ENCODE data around the gene FNDC4. TPM values are rescaled to one million over a fixed set of nuclear protein-coding genes. Genes with fewer than 3 reads are reported as not detected.

Gene FNDC4
- total RNA-seq, 2 donors from 2014 or later: 24.1 to 30.6 TPM

GRCh38 chr2:27518113-27518781 is 23.2 kb upstream of the FNDC4 start:
- TF ChIP-seq POLR2AphosphoS5 (IDR thresholded peaks at IDR 0.05) (no peak), POLR2A (IDR thresholded peaks at IDR 0.05) (no peak)
- TF ChIP-seq, protein P1, sequence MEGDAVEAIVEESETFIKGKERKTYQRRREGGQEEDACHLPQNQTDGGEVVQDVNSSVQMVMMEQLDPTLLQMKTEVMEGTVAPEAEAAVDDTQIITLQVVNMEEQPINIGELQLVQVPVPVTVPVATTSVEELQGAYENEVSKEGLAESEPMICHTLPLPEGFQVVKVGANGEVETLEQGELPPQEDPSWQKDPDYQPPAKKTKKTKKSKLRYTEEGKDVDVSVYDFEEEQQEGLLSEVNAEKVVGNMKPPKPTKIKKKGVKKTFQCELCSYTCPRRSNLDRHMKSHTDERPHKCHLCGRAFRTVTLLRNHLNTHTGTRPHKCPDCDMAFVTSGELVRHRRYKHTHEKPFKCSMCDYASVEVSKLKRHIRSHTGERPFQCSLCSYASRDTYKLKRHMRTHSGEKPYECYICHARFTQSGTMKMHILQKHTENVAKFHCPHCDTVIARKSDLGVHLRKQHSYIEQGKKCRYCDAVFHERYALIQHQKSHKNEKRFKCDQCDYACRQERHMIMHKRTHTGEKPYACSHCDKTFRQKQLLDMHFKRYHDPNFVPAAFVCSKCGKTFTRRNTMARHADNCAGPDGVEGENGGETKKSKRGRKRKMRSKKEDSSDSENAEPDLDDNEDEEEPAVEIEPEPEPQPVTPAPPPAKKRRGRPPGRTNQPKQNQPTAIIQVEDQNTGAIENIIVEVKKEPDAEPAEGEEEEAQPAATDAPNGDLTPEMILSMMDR (IDR thresholded peaks at IDR 0.05): no peak
- no peaks in the 10 kb centered on the region for H3K27me3 ChIP-seq (replicated peaks; ENCODE audit: insufficient read depth)
- 83% methylated on average over 5 of the region's 5 CpGs for WGBS
- intact Hi-C loops (cut with DNase I): no loop called here
- no peak overlapping the region for H3K4me3 ChIP-seq
- no peaks in the 10 kb centered on the region for H3K36me3 ChIP-seq
- no peak overlapping the region for H3K27ac ChIP-seq
- no peaks in the 10 kb centered on the region for H3K4me1 ChIP-seq (replicated peaks)
- DNase-seq (ENCODE audit: low spot score): no peak
- no peaks in the 10 kb centered on the region for H3K9me3 ChIP-seq

DNA sequence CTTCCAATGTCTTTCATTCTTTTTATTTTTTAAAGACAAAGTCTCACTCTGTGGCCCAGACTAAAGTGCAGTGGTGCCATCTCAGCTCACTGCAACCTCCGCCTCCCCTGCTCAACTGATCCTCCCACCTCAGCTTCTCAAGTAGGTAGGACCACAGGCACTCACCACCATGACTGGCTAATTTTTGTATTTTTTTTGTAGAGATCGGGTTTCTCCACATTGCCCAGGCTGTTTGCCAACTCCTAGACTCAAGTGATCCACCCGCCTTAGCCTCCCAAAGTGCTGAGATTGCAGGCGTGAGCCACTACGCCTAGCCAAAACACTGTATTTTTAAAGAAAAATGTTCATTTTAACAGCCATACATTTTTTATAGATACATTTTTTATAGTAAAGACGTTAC is 14.3 kb upstream of the FNDC4 start:
- Histone ChIP-seq H3K4me3 (no peak overlapping the region), H3K27ac (no peak overlapping the region), H3K36me3 (no peaks in the 10 kb centered on the region), H3K9me3 (no peaks in the 10 kb centered on the region), H3K27me3 (replicated peaks; ENCODE audit: insufficient read depth) (no peaks in the 10 kb centered on the region), H3K4me1 (replicated peaks) (no peaks in the 10 kb centered on the region)
- intact Hi-C loops (cut with DNase I): no loop called here
- WGBS: 36% methylated on average over 6 of the region's 6 CpGs
- DNase-seq (ENCODE audit: low spot score): no peak
- TF ChIP-seq POLR2A (IDR thresholded peaks at IDR 0.05) (no peak), POLR2AphosphoS5 (IDR thresholded peaks at IDR 0.05) (no peak)
- TF ChIP-seq, protein P1 (IDR thresholded peaks at IDR 0.05): no peak

- TF ChIP-seq POLR2AphosphoS5 (IDR thresholded peaks at IDR 0.05): no peak
- no peak for TF ChIP-seq POLR2A (IDR thresholded peaks at IDR 0.05)
- TF ChIP-seq, protein P1 (IDR thresholded peaks at IDR 0.05): no peak
- Histone ChIP-seq H3K4me1 (replicated peaks) (no peaks in the 10 kb centered on the region), H3K36me3 (no peaks in the 10 kb centered on the region), H3K9me3 (no peaks in the 10 kb centered on the region), H3K4me3 (no peak overlapping the region), H3K27me3 (replicated peaks; ENCODE audit: insufficient read depth) (no peaks in the 10 kb centered on the region), H3K27ac (no peak overlapping the region)
- 69% methylated on average over 4 of the region's 4 CpGs for WGBS
- intact Hi-C loops (cut with DNase I): no loop called here
- no peak for DNase-seq (ENCODE audit: low spot score)
Observed at GRCh38 chr2:27507293-27507692, 12.3 kb upstream of the FNDC4 start.

DNA sequence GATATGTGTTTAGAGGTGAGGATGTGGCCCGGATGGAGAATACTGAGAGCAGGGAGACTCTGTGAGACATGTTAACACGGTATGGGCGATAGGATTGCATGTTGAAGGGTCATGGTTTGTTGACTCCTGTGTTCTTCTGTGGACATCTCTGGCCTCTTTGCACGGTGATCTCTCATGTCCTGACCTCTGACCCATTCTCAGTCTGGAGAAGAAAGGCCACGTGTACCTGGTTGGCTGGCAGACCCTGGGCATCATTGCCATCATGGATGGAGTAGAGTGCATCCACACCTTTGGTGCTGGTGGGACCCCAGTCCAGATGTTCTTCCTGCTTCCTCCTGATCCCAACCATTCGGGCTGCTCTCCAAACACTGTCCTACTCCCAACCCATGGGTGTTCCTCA is 11.6 kb upstream of the FNDC4 start:
- Histone ChIP-seq H3K9me3 (no peaks in the 10 kb centered on the region), H3K4me1 (replicated peaks) (no peaks in the 10 kb centered on the region), H3K4me3 (no peak overlapping the region), H3K36me3 (no peaks in the 10 kb centered on the region), H3K27me3 (replicated peaks; ENCODE audit: insufficient read depth) (no peaks in the 10 kb centered on the region), H3K27ac (no peak overlapping the region)
- WGBS: 92% methylated on average over 6 of the region's 6 CpGs
- TF ChIP-seq, protein P1 (IDR thresholded peaks at IDR 0.05): no peak
- TF ChIP-seq POLR2AphosphoS5 (IDR thresholded peaks at IDR 0.05): no peak
- no peak for TF ChIP-seq POLR2A (IDR thresholded peaks at IDR 0.05)
- intact Hi-C loops (cut with DNase I): no loop called here
- DNase-seq (ENCODE audit: low spot score): no peak

DNA sequence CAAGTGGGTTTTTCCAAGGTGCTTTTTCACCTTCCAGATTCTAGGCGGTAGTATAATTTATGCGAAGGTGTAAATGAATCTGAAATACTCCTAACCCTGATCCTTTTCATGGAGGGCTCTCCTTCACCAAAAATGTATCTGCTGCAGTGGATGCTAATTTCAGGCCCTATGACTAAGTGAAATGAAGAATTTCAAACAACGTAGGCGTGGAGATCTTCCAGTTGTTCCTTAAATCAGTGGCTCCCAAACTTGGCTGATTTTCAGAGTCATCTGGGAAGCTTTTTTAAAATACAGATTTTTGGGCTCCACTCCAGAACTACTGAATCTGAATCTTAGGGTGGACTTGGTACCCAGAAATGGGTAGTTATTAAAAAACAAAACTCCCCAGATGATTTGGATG is 7.1 kb upstream of the FNDC4 start:
- no peak for DNase-seq (ENCODE audit: low spot score)
- H3K27ac ChIP-seq: no peak overlapping the region
- H3K27me3 ChIP-seq (replicated peaks; ENCODE audit: insufficient read depth): no peaks in the 10 kb centered on the region
- H3K9me3 ChIP-seq: no peaks in the 10 kb centered on the region
- intact Hi-C loops (cut with DNase I): no loop called here
- H3K36me3 ChIP-seq: no peaks in the 10 kb centered on the region
- WGBS: 82% methylated on average over 4 of the region's 4 CpGs
- no peaks in the 10 kb centered on the region for H3K4me1 ChIP-seq (replicated peaks)
- H3K4me3 ChIP-seq: no peak overlapping the region
- TF ChIP-seq POLR2A (IDR thresholded peaks at IDR 0.05): no peak
- TF ChIP-seq POLR2AphosphoS5 (IDR thresholded peaks at IDR 0.05): no peak
- TF ChIP-seq, protein P1 (IDR thresholded peaks at IDR 0.05): no peak
